Muscle of leg (tissue), 11 donors: ENCODE data around the gene SLC7A6OS. TPM values are rescaled to one million over a fixed set of nuclear protein-coding genes. Genes with fewer than 3 reads are reported as not detected.

Experiments
- DNase-seq: peaks from one replicate; pipeline ENCODE4 v3.0.0; 2013
- H3K27ac ChIP-seq: one replicate; pipeline ENCODE4 v1.5.1; 2013; ENCODE audit warnings: mild to moderate bottlenecking, low read length, control low read depth
- H3K27me3 ChIP-seq: one replicate; pipeline ENCODE4 v1.6.1; 2013; ENCODE audit warnings: low read length; ENCODE audit not compliant: control insufficient read depth, insufficient read depth
- H3K36me3 ChIP-seq: one replicate; pipeline ENCODE4 v1.6.1; 2013; ENCODE audit warnings: low read length; ENCODE audit not compliant: control insufficient read depth, insufficient read depth
- H3K4me1 ChIP-seq: one replicate; pipeline ENCODE4 v1.6.1; 2013; ENCODE audit warnings: low read length; ENCODE audit not compliant: control insufficient read depth, insufficient read depth
- H3K4me3 ChIP-seq: one replicate; pipeline ENCODE4 v1.5.1; 2013; ENCODE audit warnings: low read length, control low read depth
- H3K9me3 ChIP-seq: replicated peaks from 2 replicates; pipeline ENCODE4 v1.6.1; 2013; ENCODE audit warnings: low read depth, low read length; ENCODE audit not compliant: control insufficient read depth
- WGBS: methylation state at CpG from one replicate; pipeline ENCODE4 v1.1.5; 2013; ENCODE audit warnings: missing lambda C conversion rate; ENCODE audit not compliant: insufficient coverage; 5-methylcytosine and 5-hydroxymethylcytosine counted together
- polyA plus RNA-seq, 8 donors: library from polyadenylated mRNA; unstranded; fragments of 120-200 nt; gene quantifications; one replicate each; pipeline versions ENCODE4 v1.2.1 to v1.2.3, GENCODE V29; 2013; ENCODE audit warnings: inconsistent platforms in 1 of 8, low replicate concordance in 1 of 8; ENCODE audit not compliant: insufficient read length in 8 of 8, insufficient read depth in 1 of 8
- total RNA-seq: library from RNA; stranded (reverse); fragments of 120-200 nt; gene quantifications from one replicate; pipeline ENCODE4 v1.2.4, GENCODE V29; 2013

Gene SLC7A6OS
- total and polyA plus RNA-seq, 9 donors, result 12.5 to 17.1 (median 14.3) TPM

DNA sequence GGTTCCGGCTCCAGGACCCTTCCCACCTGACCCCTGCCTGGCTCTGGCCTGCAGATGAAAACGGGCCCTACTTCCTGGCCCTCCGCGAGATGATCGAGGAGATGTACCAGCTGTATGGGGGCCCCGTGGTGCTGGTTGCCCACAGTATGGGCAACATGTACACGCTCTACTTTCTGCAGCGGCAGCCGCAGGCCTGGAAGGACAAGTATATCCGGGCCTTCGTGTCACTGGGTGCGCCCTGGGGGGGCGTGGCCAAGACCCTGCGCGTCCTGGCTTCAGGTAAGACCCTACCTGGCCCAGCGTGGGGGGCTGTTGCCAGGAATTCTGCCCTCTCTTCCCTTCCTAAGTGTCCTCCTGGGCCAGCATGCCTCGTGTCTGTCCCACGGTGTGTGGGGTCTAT, 55.0 kb downstream of the SLC7A6OS start:
- Histone ChIP-seq H3K4me1 (peaks cover 37% of the 10 kb centered on the region), H3K27ac (no peak overlapping the region), H3K27me3 (no peaks in the 10 kb centered on the region), H3K4me3 (no peak overlapping the region), H3K9me3 (no peaks in the 10 kb centered on the region), H3K36me3 (peaks cover 61% of the 10 kb centered on the region)
- no peak for DNase-seq
- 92% methylated on average over 16 of the region's 18 CpGs for WGBS

- Histone ChIP-seq H3K9me3 (no peaks in the 10 kb centered on the region), H3K4me3 (no peak overlapping the region), H3K4me1 (peaks cover 44% of the 10 kb centered on the region), H3K36me3 (peaks cover 49% of the 10 kb centered on the region), H3K27me3 (no peaks in the 10 kb centered on the region), H3K27ac (no peak overlapping the region)
- no peak for DNase-seq
- WGBS, result 100% methylated on average over 1 of the region's 4 CpGs
Observed at GRCh38 chr16:68253721-68254120, 57.0 kb downstream of the SLC7A6OS start.

DNA sequence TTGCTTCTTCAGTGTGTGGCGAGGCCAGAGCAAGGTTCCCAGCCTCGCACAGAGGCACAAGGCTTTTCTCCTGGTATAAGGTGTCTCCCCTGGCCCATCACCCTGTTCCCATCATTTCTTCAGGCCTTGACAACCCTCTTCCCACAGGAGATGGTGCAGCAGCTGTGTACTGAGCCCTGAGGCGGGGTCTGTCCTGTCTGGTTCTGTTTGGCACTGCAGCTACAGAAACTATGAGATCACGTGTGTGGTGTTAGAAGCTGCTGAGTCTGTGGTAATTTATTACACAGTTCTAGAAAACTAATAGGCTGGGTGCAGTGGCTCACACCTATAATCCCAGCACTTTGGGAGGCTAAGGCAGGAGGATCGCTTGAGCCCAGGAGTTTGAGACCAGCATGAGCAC, 58.4 kb downstream of the SLC7A6OS start:
- Histone ChIP-seq H3K4me3 (no peak overlapping the region), H3K36me3 (peaks cover 38% of the 10 kb centered on the region)

DNA sequence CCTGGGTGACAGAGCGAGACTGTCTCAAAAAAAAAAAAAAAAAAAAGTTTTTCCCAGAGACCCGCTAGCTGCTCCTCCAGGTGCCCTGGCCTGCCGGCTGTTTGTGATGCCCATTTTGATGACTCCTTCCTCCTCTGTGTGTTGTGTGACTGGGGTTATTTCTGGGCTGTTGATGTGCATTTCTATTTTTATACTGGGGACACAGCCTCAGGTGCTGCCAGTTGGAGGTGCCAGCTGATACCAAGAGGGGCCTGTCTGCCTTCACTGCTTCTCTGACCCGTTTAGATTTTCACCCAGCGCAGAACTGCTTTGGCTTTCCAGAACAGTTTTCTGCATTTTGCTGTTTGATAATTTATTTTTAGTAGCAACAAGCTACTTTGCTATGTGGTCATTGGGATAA, 58.9 kb downstream of the SLC7A6OS start:
- Histone ChIP-seq H3K9me3 (no peaks in the 10 kb centered on the region), H3K36me3 (peaks cover 38% of the 10 kb centered on the region), H3K27ac (peak overlapping the region; percentile 91), H3K4me3 (no peak overlapping the region), H3K27me3 (no peaks in the 10 kb centered on the region), H3K4me1 (peaks cover 45% of the 10 kb centered on the region)
- 94% methylated on average over 2 of the region's 5 CpGs for WGBS
- DNase-seq, result peak; percentile 66

More for the DNA sequence above, 58.4 kb downstream of the SLC7A6OS start:
- 94% methylated on average over 2 of the region's 5 CpGs for WGBS
- no peak for DNase-seq
- Histone ChIP-seq H3K4me1 (peaks cover 40% of the 10 kb centered on the region), H3K27ac (peak overlapping the region; percentile 91), H3K27me3 (no peaks in the 10 kb centered on the region), H3K9me3 (no peaks in the 10 kb centered on the region)

DNA sequence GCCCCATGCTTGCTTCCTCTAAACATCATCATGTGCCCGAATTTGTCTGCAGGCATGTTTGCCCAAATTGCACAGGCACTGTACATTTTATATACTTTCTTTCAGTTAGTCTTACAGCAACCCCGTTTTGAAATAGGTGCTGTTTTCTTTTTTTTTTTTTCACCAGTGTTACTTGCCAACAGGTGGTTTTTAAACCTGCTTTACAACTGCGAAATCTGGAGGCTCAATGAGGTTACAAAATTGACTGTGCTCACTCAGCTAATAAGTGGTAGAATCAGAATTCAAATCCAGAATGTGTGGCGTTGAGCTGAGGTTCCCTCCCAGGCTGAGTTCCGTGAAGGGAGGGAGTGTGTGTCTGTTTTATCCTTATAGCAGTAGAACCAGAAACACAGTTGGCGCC, 59.8 kb downstream of the SLC7A6OS start:
- 91% methylated on average over 4 of the region's 6 CpGs for WGBS
- DNase-seq, result no peak
- Histone ChIP-seq H3K36me3 (peaks cover 34% of the 10 kb centered on the region), H3K9me3 (no peaks in the 10 kb centered on the region), H3K4me3 (no peak overlapping the region), H3K27me3 (no peaks in the 10 kb centered on the region), H3K27ac (peak overlapping the region; percentile 81), H3K4me1 (peaks cover 54% of the 10 kb centered on the region)

GRCh38 chr16:68249371-68249770, 61.4 kb downstream of the SLC7A6OS start:
- Histone ChIP-seq H3K27me3 (no peaks in the 10 kb centered on the region), H3K9me3 (no peaks in the 10 kb centered on the region), H3K27ac (peak overlapping the region; percentile 47), H3K36me3 (peaks cover 19% of the 10 kb centered on the region), H3K4me1 (peaks cover 62% of the 10 kb centered on the region), H3K4me3 (no peak overlapping the region)
- WGBS, result 100% methylated on average over 4 of the region's 4 CpGs
- no peak for DNase-seq

Other genes with a start within 250 kb of the SLC7A6OS start
- gene NFATC3, start 225.6 kb downstream of the SLC7A6OS start, total RNA-seq, result 39.0 TPM
- 10 to 100 TPM; 22.0 to 33.4 (median 25.9) TPM for gene NFATC3, start 225.6 kb downstream of the SLC7A6OS start, polyA plus RNA-seq
- gene ESRP2, start 74.8 kb downstream of the SLC7A6OS start, total RNA-seq, result 0.09 TPM
- 1 to 10 TPM in 3 of 8 donors, under 1 TPM in 5; 0.21 to 6.4 (median 0.78) TPM for gene ESRP2, start 74.8 kb downstream of the SLC7A6OS start, polyA plus RNA-seq
- gene PLA2G15, start 65.6 kb downstream of the SLC7A6OS start, total RNA-seq, result 23.7 TPM
- 10 to 100 TPM; 20.4 to 33.1 (median 25.1) TPM for gene PLA2G15, start 65.6 kb downstream of the SLC7A6OS start, polyA plus RNA-seq
- 6.5 TPM for gene SLC7A6, start 46.4 kb downstream of the SLC7A6OS start, total RNA-seq
- gene SLC7A6, start 46.4 kb downstream of the SLC7A6OS start, polyA plus RNA-seq, result 10 to 100 TPM in 2 of 8 donors, 1 to 10 TPM in 6; 6.0 to 11.2 (median 7.8) TPM
- gene PRMT7, start 73 bp upstream of the SLC7A6OS start, total RNA-seq, result 40.7 TPM
- 10 to 100 TPM; 41.3 to 54.4 (median 44.7) TPM for gene PRMT7, start 73 bp upstream of the SLC7A6OS start, polyA plus RNA-seq
- gene SMPD3, start 137.6 kb upstream of the SLC7A6OS start, total RNA-seq, result 0.31 TPM
- gene SMPD3, start 137.6 kb upstream of the SLC7A6OS start, polyA plus RNA-seq, result 1 to 10 TPM in 5 of 8 donors, under 1 TPM in 3; 0.84 to 4.3 (median 1.2) TPM
- gene ZFP90, start 228.3 kb upstream of the SLC7A6OS start, total RNA-seq, result 25.9 TPM
- gene ZFP90, start 228.3 kb upstream of the SLC7A6OS start, polyA plus RNA-seq, result 10 to 100 TPM; 13.0 to 20.3 (median 16.9) TPM